ENCODE measurements around the gene SYCE1.
"Not testable (repeated sequence)": the region's sequence is repeated elsewhere in the genome, so short reads cannot be mapped to it uniquely, and the experiment has no call there.

DNA sequence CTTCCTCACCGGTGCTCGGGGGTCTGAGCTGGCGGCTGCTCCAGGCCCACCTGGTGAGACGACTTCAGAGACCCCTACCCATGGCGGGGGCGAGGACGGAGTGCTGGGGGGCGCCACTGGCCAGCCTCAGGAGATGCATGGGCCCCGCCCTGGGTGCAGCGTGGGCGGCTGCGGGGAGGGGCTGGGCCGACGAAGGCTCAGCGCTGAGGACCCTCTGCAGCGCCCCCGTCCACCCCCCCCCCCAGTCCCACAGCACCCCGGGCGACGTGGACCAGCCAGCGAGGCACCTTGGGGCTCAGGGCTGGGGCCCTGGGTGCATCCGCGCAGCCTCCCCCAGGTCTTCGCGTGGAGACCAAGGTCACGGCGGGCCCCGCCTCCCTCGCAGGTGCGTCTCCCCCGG is 11.7 kb upstream of the SYCE1 start:
- TF ChIP-seq, protein P1, sequence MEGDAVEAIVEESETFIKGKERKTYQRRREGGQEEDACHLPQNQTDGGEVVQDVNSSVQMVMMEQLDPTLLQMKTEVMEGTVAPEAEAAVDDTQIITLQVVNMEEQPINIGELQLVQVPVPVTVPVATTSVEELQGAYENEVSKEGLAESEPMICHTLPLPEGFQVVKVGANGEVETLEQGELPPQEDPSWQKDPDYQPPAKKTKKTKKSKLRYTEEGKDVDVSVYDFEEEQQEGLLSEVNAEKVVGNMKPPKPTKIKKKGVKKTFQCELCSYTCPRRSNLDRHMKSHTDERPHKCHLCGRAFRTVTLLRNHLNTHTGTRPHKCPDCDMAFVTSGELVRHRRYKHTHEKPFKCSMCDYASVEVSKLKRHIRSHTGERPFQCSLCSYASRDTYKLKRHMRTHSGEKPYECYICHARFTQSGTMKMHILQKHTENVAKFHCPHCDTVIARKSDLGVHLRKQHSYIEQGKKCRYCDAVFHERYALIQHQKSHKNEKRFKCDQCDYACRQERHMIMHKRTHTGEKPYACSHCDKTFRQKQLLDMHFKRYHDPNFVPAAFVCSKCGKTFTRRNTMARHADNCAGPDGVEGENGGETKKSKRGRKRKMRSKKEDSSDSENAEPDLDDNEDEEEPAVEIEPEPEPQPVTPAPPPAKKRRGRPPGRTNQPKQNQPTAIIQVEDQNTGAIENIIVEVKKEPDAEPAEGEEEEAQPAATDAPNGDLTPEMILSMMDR (conservative IDR thresholded peaks at IDR 0.05; ENCODE audit: low read length) = not testable (repeated sequence)
- not testable (repeated sequence) for TF ChIP-seq EZH2phosphoT487 (IDR thresholded peaks at IDR 0.05; ENCODE audit: borderline replicate concordance, low read depth, low read length)
